A673 (cell line): Measurements from ENCODE around the gene ASIC2. TPM values are rescaled to one million over a fixed set of nuclear protein-coding genes. Genes with fewer than 3 reads are reported as not detected.

Experiments used
- BruUV-seq: library from RNA; stranded (reverse); fragments of 400-500 nt; replicated peaks from 2 replicates; lab custom pipeline; 2021; lab: Mats Ljungman, UMichigan
- CTCF ChIA-PET: fragments of 300-600 bp; sonication (Branson Sonifier 250); formaldehyde crosslinking; loops from one replicate; lab custom pipeline; 2022; ENCODE audit warnings: antibody characterized with exemption; lab: Charles Lee
- POLR2A ChIA-PET: fragments of 300-600 bp; sonication (Branson Sonifier 250); formaldehyde crosslinking; loops from one replicate; lab custom pipeline; 2022; ENCODE audit warnings: antibody characterized with exemption; ENCODE audit not compliant: low non-redundant PET; lab: Charles Lee
- DNase-seq: peaks from one replicate; pipeline ENCODE4 v3.0.0-alpha.2; 2015; ENCODE audit warnings: low spot score
- H3K27ac ChIP-seq: fragments of 200-600 bp; sonication (generic); 2 replicates; pipeline ENCODE4 v1.5.1; 2016; ENCODE audit warnings: mixed run types, low read depth, mild to moderate bottlenecking, mixed read lengths, antibody characterized with exemption, low read length; ENCODE audit not compliant: poor library complexity, severe bottlenecking
- H3K27me3 ChIP-seq: fragments of 200-600 bp; sonication (generic); replicated peaks from 2 replicates; pipeline ENCODE4 v1.6.1; 2017; ENCODE audit warnings: mixed run types, low read depth, mild to moderate bottlenecking, mixed read lengths, antibody characterized with exemption, low read length; ENCODE audit not compliant: insufficient read depth, poor library complexity
- H3K36me3 ChIP-seq: fragments of 200-600 bp; sonication (generic); 2 replicates; pipeline ENCODE4 v1.6.1; 2016; ENCODE audit warnings: mixed run types, mild to moderate bottlenecking, mixed read lengths, antibody characterized with exemption, low read length; ENCODE audit not compliant: insufficient read depth, poor library complexity, severe bottlenecking
- H3K4me1 ChIP-seq: fragments of 200-600 bp; sonication (generic); 2 replicates; pipeline ENCODE4 v1.6.1; 2017; ENCODE audit warnings: mixed run types, mild to moderate bottlenecking, mixed read lengths, antibody characterized with exemption, low read length; ENCODE audit not compliant: insufficient read depth, poor library complexity, severe bottlenecking
- H3K4me3 ChIP-seq: fragments of 200-600 bp; sonication (generic); 2 replicates; pipeline ENCODE4 v1.5.1; 2016; ENCODE audit warnings: low read depth, mixed run types, mild to moderate bottlenecking, mixed read lengths, low read length; ENCODE audit not compliant: poor library complexity, severe bottlenecking
- H3K9me3 ChIP-seq: fragments of 200-600 bp; sonication (generic); 2 replicates; pipeline ENCODE4 v1.6.1; 2016; ENCODE audit warnings: mixed run types, low read depth, mild to moderate bottlenecking, mixed read lengths, antibody characterized with exemption, low read length; ENCODE audit not compliant: poor library complexity, severe bottlenecking
- CTCF ChIP-seq: fragments of 300-800, 200-600 bp; sonication (generic); conservative IDR thresholded peaks from 2 replicates; pipeline ENCODE4 v1.5.1; 2017; ENCODE audit warnings: low read depth, mild to moderate bottlenecking, antibody characterized with exemption, low read length, moderate library complexity, mixed read lengths
- EZH2 ChIP-seq: fragments of 200-600 bp; sonication (generic); IDR thresholded peaks from 2 replicates; pipeline ENCODE4 v1.6.1; 2017; ENCODE audit warnings: borderline replicate concordance, low read depth, mild to moderate bottlenecking, mixed read lengths, antibody characterized with exemption, low read length; ENCODE audit not compliant: poor library complexity, severe bottlenecking
- intact Hi-C: fragments of 100-400 bp; cut with micrococcal nuclease; formaldehyde crosslinking; loops from one replicate; pipeline ENCODE4 v1.10.0; 2022; ENCODE audit not compliant: unreplicated experiment
- total RNA-seq: library from RNA; stranded (reverse); gene quantifications from 2 replicates; pipeline ENCODE4 v1.2.3, GENCODE V29; 2021

ASIC2 gene
- total RNA-seq, 1 experiment from 2014 or later = 8.6 TPM

GRCh38 chr17:33262266-33263123, 30.6 kb downstream of the ASIC2 start:
- CTCF ChIA-PET = no interaction called here
- no peak for DNase-seq
- BruUV-seq = no TSS peak
- H3K9me3 ChIP-seq = no peaks in the 10 kb centered on the region
- H3K4me3 ChIP-seq = no peak overlapping the region
- TF ChIP-seq EZH2 = no peak
- no peak for TF ChIP-seq CTCF
- no peaks in the 10 kb centered on the region for H3K27me3 ChIP-seq
- no peak overlapping the region for H3K27ac ChIP-seq
- H3K36me3 ChIP-seq = no peaks in the 10 kb centered on the region
- POLR2A ChIA-PET = no interaction called here
- intact Hi-C loops = no loop called here
- H3K4me1 ChIP-seq = peaks cover 30% of the 10 kb centered on the region

GRCh38 chr17:33261820-33262219, 31.3 kb downstream of the ASIC2 start:
- ChIA-PET CTCF (no interaction called here), POLR2A (no interaction called here)
- no peak for DNase-seq
- BruUV-seq = no TSS peak
- Histone ChIP-seq H3K4me1 (peaks cover 23% of the 10 kb centered on the region), H3K27ac (no peak overlapping the region), H3K27me3 (no peaks in the 10 kb centered on the region), H3K9me3 (no peaks in the 10 kb centered on the region), H3K36me3 (no peaks in the 10 kb centered on the region), H3K4me3 (no peak overlapping the region)
- intact Hi-C loops = no loop called here
- TF ChIP-seq CTCF (no peak), EZH2 (no peak)

- ChIA-PET POLR2A (no interaction called here), CTCF (no interaction called here)
- H3K27ac ChIP-seq = no peak overlapping the region
- intact Hi-C loops = no loop called here
- H3K27me3 ChIP-seq = no peaks in the 10 kb centered on the region
- H3K9me3 ChIP-seq = no peaks in the 10 kb centered on the region
- no TSS peak for BruUV-seq
- DNase-seq = no peak
- TF ChIP-seq EZH2 (no peak), CTCF (no peak)
- no peaks in the 10 kb centered on the region for H3K36me3 ChIP-seq
- peaks cover 11% of the 10 kb centered on the region for H3K4me1 ChIP-seq
- no peak overlapping the region for H3K4me3 ChIP-seq
These were observed 32.5 kb downstream of the ASIC2 start for GRCh38 chr17:33260638-33261037.
